A549 (cell line): ENCODE data around the gene VSTM2B. TPM values are rescaled to one million over a fixed set of nuclear protein-coding genes. Genes with fewer than 3 reads are reported as not detected.

Source experiments
- ATAC-seq, 2 experiments: fragments of 200-7000 bp in 1 of 2; fragments of >200 bp in 1 of 2; cut with Nextera tagmentation in 1 of 2; cut with Tn5 transposase in 1 of 2; 3 replicates each; pipeline versions ENCODE4 v1.8.0 to v1.9.1; 2018 to 2020; ENCODE audit warnings: mild to moderate bottlenecking in 1 of 2, moderate library complexity in 1 of 2
- CTCF ChIA-PET: fragments of 300-600 bp; sonication (Branson Sonifier 250); formaldehyde crosslinking; extraction: SDS; loops from one replicate; lab custom pipeline; 2021; ENCODE audit warnings: antibody characterized with exemption, inconsistent platforms; lab: Yijun Ruan, JAX
- POLR2A ChIA-PET: fragments of 350-600 bp; formaldehyde crosslinking; extraction: SDS; loops from one replicate; lab custom pipeline; 2021; ENCODE audit warnings: antibody characterized with exemption, inconsistent platforms; lab: Yijun Ruan, JAX
- DNase-seq, 2 experiments: peaks; one replicate each; pipeline versions ENCODE4 v3.0.0 to v3.0.0-alpha.2; 2011 to 2016; ENCODE audit warnings: low read depth in 1 of 2, low spot score in 1 of 2
- FAIRE-seq: peaks from 2 replicates; lab custom pipeline; 2011; peaks lifted over from hg19 to GRCh38; lab: Jason Lieb, UNC
- H3K27ac ChIP-seq, 2 experiments: fragments of >200 bp; sonication (Bioruptor Twin); formaldehyde crosslinking; 3 replicates each; pipeline ENCODE4 v1.5.1; 2016 to 2017
- H3K4me1 ChIP-seq: fragments of >200 bp; sonication (Bioruptor Twin); formaldehyde crosslinking; 3 replicates; pipeline ENCODE4 v1.6.1; 2016
- H3K4me2 ChIP-seq: fragments of >200 bp; sonication (Bioruptor Twin); formaldehyde crosslinking; 3 replicates; pipeline ENCODE4 v1.6.1; 2016
- H3K4me3 ChIP-seq: fragments of >200 bp; sonication (Bioruptor Twin); formaldehyde crosslinking; 3 replicates; pipeline ENCODE4 v1.5.1; 2016
- H3K9me3 ChIP-seq: fragments of >200 bp; sonication (Bioruptor Twin); formaldehyde crosslinking; 3 replicates; pipeline ENCODE4 v1.6.1; 2016
- ATOH8 ChIP-seq: fragments of 250-450 bp; sonication (Bioruptor Pico); IDR thresholded peaks from 2 replicates; pipeline ENCODE4 v1.5.0; 2020; ENCODE audit warnings: low read depth, mild to moderate bottlenecking, moderate library complexity
- BCL3 ChIP-seq: fragments of >200 bp; sonication (Bioruptor Twin); formaldehyde crosslinking; IDR thresholded peaks from 3 replicates; pipeline ENCODE4 v1.6.1; 2016
- BHLHE40 ChIP-seq: IDR thresholded peaks from 2 replicates; pipeline ENCODE4 v1.6.1; 2012; ENCODE audit warnings: low read depth, low read length, inconsistent platforms
- ELK1 ChIP-seq: fragments of 150-350 bp; IDR thresholded peaks from 2 replicates; pipeline ENCODE4 v1.6.1; 2014; ENCODE audit warnings: low read depth, mild to moderate bottlenecking, low read length
- EP300 ChIP-seq, 2 experiments: fragments of >200 bp; sonication (Bioruptor Twin); formaldehyde crosslinking; IDR thresholded peaks; 2 replicates in 1 of 2; 3 replicates in 1 of 2; pipeline ENCODE4 v1.6.1; 2016 to 2017
- ESRRA ChIP-seq: fragments of 150-350 bp; IDR thresholded peaks from 2 replicates; pipeline ENCODE4 v1.6.1; 2014; ENCODE audit warnings: mild to moderate bottlenecking, low read length, borderline replicate concordance
- FOSB ChIP-seq: fragments of 250-450 bp; sonication (Bioruptor Pico); IDR thresholded peaks from 2 replicates; pipeline ENCODE4 v1.5.0; 2020; ENCODE audit warnings: mild to moderate bottlenecking, moderate library complexity
- FOXS1 ChIP-seq: fragments of 250-450 bp; sonication (Bioruptor Pico); IDR thresholded peaks from 2 replicates; pipeline ENCODE4 v1.5.0; 2020; ENCODE audit warnings: mild to moderate bottlenecking, moderate library complexity
- GATA3 ChIP-seq: IDR thresholded peaks from 2 replicates; pipeline ENCODE4 v1.6.1; 2012; ENCODE audit warnings: borderline replicate concordance
- HEYL ChIP-seq: fragments of 250-450 bp; sonication (Bioruptor Pico); IDR thresholded peaks from 2 replicates; pipeline ENCODE4 v1.8.0; 2021; ENCODE audit warnings: mild to moderate bottlenecking, moderate library complexity
- HMGXB4 ChIP-seq: fragments of 250-450 bp; sonication (Bioruptor Pico); IDR thresholded peaks from 2 replicates; pipeline ENCODE4 v1.5.0; 2021; ENCODE audit warnings: mild to moderate bottlenecking, moderate library complexity, borderline replicate concordance
- HOXA7 ChIP-seq: fragments of 250-450 bp; sonication (Bioruptor Pico); IDR thresholded peaks from 2 replicates; pipeline ENCODE4 v1.5.0; 2020; ENCODE audit warnings: mild to moderate bottlenecking, moderate library complexity
- HOXB13 ChIP-seq: fragments of 250-450 bp; sonication (Bioruptor Pico); IDR thresholded peaks from 2 replicates; pipeline ENCODE4 v1.5.0; 2020; ENCODE audit warnings: low read depth, mild to moderate bottlenecking, moderate library complexity
- JUN ChIP-seq, 2 experiments: fragments of >200 bp; sonication (Bioruptor Twin); formaldehyde crosslinking; IDR thresholded peaks; 2 replicates in 1 of 2; 3 replicates in 1 of 2; pipeline ENCODE4 v1.6.1; 2016 to 2017
- KDM1A ChIP-seq: fragments of 200-600 bp; sonication (generic); IDR thresholded peaks from 2 replicates; pipeline ENCODE4 v1.6.1; 2016; ENCODE audit warnings: low read depth, mild to moderate bottlenecking
- MAFK ChIP-seq: fragments of 450-650 bp; IDR thresholded peaks from 2 replicates; pipeline ENCODE4 v1.6.1; 2014; ENCODE audit not compliant: partially characterized antibody
- MAZ ChIP-seq: fragments of 150-350 bp; IDR thresholded peaks from 2 replicates; pipeline ENCODE4 v1.6.1; 2014; ENCODE audit warnings: antibody characterized with exemption, low read depth, low read length, borderline replicate concordance
- MYC ChIP-seq: IDR thresholded peaks from 2 replicates; pipeline ENCODE4 v1.6.1; 2012; ENCODE audit warnings: mild to moderate bottlenecking, inconsistent platforms, low read length, improper control_type of control experiment, borderline replicate concordance
- NFE2L2 ChIP-seq: fragments of 150-350 bp; conservative IDR thresholded peaks from 2 replicates; pipeline ENCODE4 v1.6.1; 2014; ENCODE audit warnings: low read length
- NPAS2 ChIP-seq: fragments of 250-450 bp; sonication (Bioruptor Pico); IDR thresholded peaks from 2 replicates; pipeline ENCODE4 v1.8.0; 2022; ENCODE audit warnings: mild to moderate bottlenecking, moderate library complexity, borderline replicate concordance
- POLR2A ChIP-seq: IDR thresholded peaks from 2 replicates; pipeline ENCODE4 v1.6.1; 2012; ENCODE audit warnings: mild to moderate bottlenecking, low read length
- POLR2AphosphoS2 ChIP-seq: conservative IDR thresholded peaks from 2 replicates; pipeline ENCODE4 v1.6.1; 2012; ENCODE audit warnings: low read length, improper control_type of control experiment, inconsistent platforms
- RAD21 ChIP-seq, 2 experiments: fragments of >200 bp in 1 of 2; sonication (Bioruptor Twin) in 1 of 2; formaldehyde crosslinking in 1 of 2; IDR thresholded peaks in 1 of 2; conservative IDR thresholded peaks in 1 of 2; 2 replicates in 1 of 2; 3 replicates in 1 of 2; pipeline ENCODE4 v1.6.1; 2012 to 2018; ENCODE audit warnings: inconsistent platforms in 1 of 2
- RARB ChIP-seq: fragments of 250-450 bp; sonication (Bioruptor Pico); IDR thresholded peaks from 2 replicates; pipeline ENCODE4 v1.8.0; 2021; ENCODE audit warnings: mild to moderate bottlenecking, moderate library complexity
- RFX5 ChIP-seq: fragments of 450-650 bp; IDR thresholded peaks from 2 replicates; pipeline ENCODE4 v1.7.1; 2014; ENCODE audit warnings: antibody characterized with exemption, mild to moderate bottlenecking, moderate library complexity
- RNF2 ChIP-seq: fragments of 200-600 bp; sonication (generic); IDR thresholded peaks from 2 replicates; pipeline ENCODE4 v1.6.1; 2016; ENCODE audit warnings: low read depth, mild to moderate bottlenecking, antibody characterized with exemption, moderate library complexity, borderline replicate concordance
- SMC3 ChIP-seq: fragments of >200 bp; sonication (Bioruptor Twin); formaldehyde crosslinking; IDR thresholded peaks from 3 replicates; pipeline ENCODE4 v1.6.1; 2018; ENCODE audit warnings: inconsistent platforms
- SREBF2 ChIP-seq: fragments of 450-650 bp; IDR thresholded peaks from 2 replicates; pipeline ENCODE4 v1.6.1; 2014; ENCODE audit warnings: mild to moderate bottlenecking, moderate library complexity
- TP53 ChIP-seq: fragments of 250-450 bp; sonication (Bioruptor Pico); IDR thresholded peaks from 2 replicates; pipeline ENCODE4 v1.5.0; 2021; ENCODE audit warnings: mild to moderate bottlenecking, moderate library complexity
- USF2 ChIP-seq: fragments of 450-650 bp; IDR thresholded peaks from 2 replicates; pipeline ENCODE4 v1.6.1; 2014; ENCODE audit warnings: antibody characterized with exemption
- ZFP36 ChIP-seq: fragments of 450-650 bp; IDR thresholded peaks from 2 replicates; pipeline ENCODE4 v1.6.1; 2014; ENCODE audit warnings: borderline replicate concordance; ENCODE audit not compliant: partially characterized antibody
- WGBS: methylation state at CpG from one replicate; pipeline ENCODE4 v1.1.6; 2017; ENCODE audit errors: missing lambda C conversion rate; 5-methylcytosine and 5-hydroxymethylcytosine counted together
- polyA plus RNA-seq, 4 experiments: library from polyadenylated mRNA; depleted of rRNA in 3 of 4; stranded (reverse); fragments of >200 nt; fragmentation: RNase III in 1 of 4; extraction: RNeasy Plus Mini Kit Qiagen cat#74134 plus additional on column Dnase treatment in 1 of 4; gene quantifications; 2 replicates in 3 of 4; 3 replicates in 1 of 4; pipeline ENCODE4 v1.2.3, GENCODE V29; 2011 to 2017

VSTM2B gene
- polyA plus RNA-seq, 2 of the 4 experiments (the other 2 are of a cell fraction): not detected

- TF ChIP-seq HOXA7: no peak
- TF ChIP-seq RAD21 (conservative IDR thresholded peaks at IDR 0.05 in 1 of 2, IDR thresholded peaks at IDR 0.05 in 1 of 2): no peak
- no peak for TF ChIP-seq JUN (IDR thresholded peaks at IDR 0.05)
- no peak for TF ChIP-seq MAFK
- no peak for TF ChIP-seq RFX5
These were observed 72.7 kb downstream of the VSTM2B start (continued) for GRCh38 chr19:29598496-29598895.

GRCh38 chr19:29603308-29603707 lies 77.5 kb downstream of the VSTM2B start:
- ATAC-seq (no peak), FAIRE-seq (no peak), DNase-seq (no peak)
- Histone ChIP-seq H3K9me3 (no peaks in the 10 kb centered on the region), H3K4me2 (no peak overlapping the region), H3K4me1 (peaks cover 12% of the 10 kb centered on the region; the same call in 2 of the 3 replicates), H3K4me3 (no peak overlapping the region), H3K27ac (no peak overlapping the region)
- POLR2A ChIA-PET: no interaction called here
- TF ChIP-seq RARB (CRISPR knock-in tag): no peak
- TF ChIP-seq GATA3: no peak
- TF ChIP-seq MAZ: no peak
- TF ChIP-seq BCL3: no peak
- TF ChIP-seq SMC3: no peak
- TF ChIP-seq HMGXB4: no peak
- TF ChIP-seq KDM1A: no peak
- no peak for TF ChIP-seq FOXS1 (CRISPR knock-in tag)
- TF ChIP-seq ATOH8 (CRISPR knock-in tag): no peak
- TF ChIP-seq HOXA7: no peak
- TF ChIP-seq SREBF2: no peak
- no peak for TF ChIP-seq MYC
- no peak for TF ChIP-seq NPAS2 (CRISPR knock-in tag)
- WGBS: 71% methylated on average over 5 of the region's 5 CpGs
- CTCF ChIA-PET: interaction anchor here (0.9 to 2.5 kb wide), 5 partner anchors 9 to 271 kb away, joined by 3 to 12 read pairs (median 3); no protein-coding TSS in a partner anchor

GRCh38 chr19:29605653-29606419 lies 80.0 kb downstream of the VSTM2B start, which contains the start of gene POP4:
POP4 (plus strand) TSS chr19:29606283; CDS start chr19:29606319, 36 bp downstream.
- CTCF ChIA-PET: interaction anchor here (0.7 to 10.4 kb wide), 16 partner anchors 9 to 1064 kb away, joined by 3 to 490 read pairs (median 4); partner anchors contain the start of genes C19orf12 and PLEKHF1
- Histone ChIP-seq H3K4me2 (peak within 1 kb of the TSS; percentile 92), H3K27ac (peak within 1 kb of the TSS; percentile 91 to 94), H3K9me3 (no peaks in the 10 kb centered on the region), H3K4me3 (peak within 1 kb of the TSS; percentile 67), H3K4me1 (peaks cover 12% of the 10 kb centered on the region; the same call in 2 of the 3 replicates)
- WGBS: 2% methylated on average over 47 of the region's 47 CpGs
- peak; percentile 98 to 100 for DNase-seq
- ATAC-seq: peak; percentile 89 to 93
- POLR2A ChIA-PET: interaction anchor here (0.6 to 3.2 kb wide), 50 partner anchors 9 to 1818 kb away, joined by 3 to 110 read pairs (median 4); partner anchors contain the start of genes C19orf12 and PLEKHF1
- peak; percentile 99 for FAIRE-seq
- TF ChIP-seq POLR2AphosphoS2 (no peak), ESRRA (no peak; the same call in 1 of the 2 replicates), FOXS1 (CRISPR knock-in tag) (no peak), HEYL (no peak), NFE2L2 (no peak), ZFP36 (no peak), EP300 (IDR thresholded peaks at IDR 0.05) (no peak), ELK1 (peak; percentile 74; the same call in 1 of the 2 replicates), TP53 (CRISPR knock-in tag) (no peak), BHLHE40 (no peak), FOSB (CRISPR knock-in tag) (no peak), POLR2A (peak; percentile 100), USF2 (no peak), HOXB13 (CRISPR knock-in tag) (no peak), RNF2 (no peak)
